H1 (cell line): ENCODE measurements around the gene MCF2L2.

ENCODE experiments used
- CEBPB ChIP-seq: IDR thresholded peaks from 2 replicates; pipeline ENCODE4 v1.6.1; 2012; ENCODE audit warnings: low read depth, low read length
- NANOG ChIP-seq: IDR thresholded peaks from 2 replicates; pipeline ENCODE4 v1.6.1; 2011; ENCODE audit warnings: low read length, low read depth, mild to moderate bottlenecking, inconsistent platforms; ENCODE audit not compliant: insufficient read depth, poor library complexity, severe bottlenecking
- POLR2A ChIP-seq, 2 experiments: IDR thresholded peaks; 1 replicate in 1 of 2; 2 replicates in 1 of 2; pipeline ENCODE4 v1.6.1; 2011; ENCODE audit warnings: low read depth in 2 of 2, low read length in 2 of 2, mild to moderate bottlenecking in 2 of 2; ENCODE audit errors: control extremely low read depth in 1 of 2
- POLR2AphosphoS5 ChIP-seq: IDR thresholded peaks from 2 replicates; pipeline ENCODE4 v1.6.1; 2011; ENCODE audit warnings: low read depth, low read length
- TEAD4 ChIP-seq: IDR thresholded peaks from 2 replicates; pipeline ENCODE4 v1.6.1; 2012; ENCODE audit warnings: low read depth, low read length, inconsistent platforms, mixed read lengths
- ZNF274 ChIP-seq: IDR thresholded peaks from 2 replicates; pipeline ENCODE4 v1.7.0; 2012; ENCODE audit warnings: low read length, borderline replicate concordance; ENCODE audit errors: extremely low read depth
- TF ChIP-seq, protein P1 (sequence below), 3 experiments: IDR thresholded peaks; 1 replicate in 2 of 3; 2 replicates in 1 of 3; pipeline versions ENCODE4 v1.5.1 to v1.6.1; 2011; ENCODE audit warnings: low read length in 3 of 3, mild to moderate bottlenecking in 3 of 3, inconsistent platforms in 2 of 3, low read depth in 1 of 3, moderate library complexity in 1 of 3; ENCODE audit not compliant: insufficient read depth in 1 of 3; ENCODE audit errors: control extremely low read depth in 1 of 3

DNA sequence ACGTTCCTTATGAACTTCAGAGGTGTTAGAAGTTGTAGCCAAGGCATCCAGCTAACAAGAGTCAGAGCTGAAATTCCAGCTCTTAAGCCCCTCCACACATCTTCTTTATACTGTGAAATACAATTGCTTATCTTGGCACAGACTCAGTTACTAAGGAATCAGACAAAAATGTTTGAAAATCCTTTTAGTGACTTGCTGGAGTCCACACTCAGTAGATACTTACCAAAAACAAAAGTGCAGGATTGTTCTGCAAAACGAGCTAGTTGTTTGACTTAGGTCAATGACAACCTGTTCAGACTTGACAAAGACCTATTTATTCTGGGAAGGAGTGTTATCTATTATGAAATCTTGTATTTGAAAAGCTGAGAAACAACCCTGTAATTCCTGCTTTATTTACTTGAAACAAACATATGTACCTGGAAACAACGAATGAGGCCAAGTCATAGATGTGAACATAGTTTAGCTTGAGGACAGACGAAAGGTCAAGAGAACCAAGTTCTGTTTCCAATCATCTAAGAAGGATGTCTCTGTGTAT lies 136.9 kb downstream of the MCF2L2 start:
- TF ChIP-seq POLR2AphosphoS5 (no peak), TEAD4 (no peak), CEBPB (no peak), POLR2A (IDR thresholded peaks at IDR 0.05; ENCODE audit: control extremely low read depth in 1 of 2, low read depth in 2 of 2, low read length in 2 of 2) (no peak), ZNF274 (no peak), NANOG (no peak)
- TF ChIP-seq, protein P1, sequence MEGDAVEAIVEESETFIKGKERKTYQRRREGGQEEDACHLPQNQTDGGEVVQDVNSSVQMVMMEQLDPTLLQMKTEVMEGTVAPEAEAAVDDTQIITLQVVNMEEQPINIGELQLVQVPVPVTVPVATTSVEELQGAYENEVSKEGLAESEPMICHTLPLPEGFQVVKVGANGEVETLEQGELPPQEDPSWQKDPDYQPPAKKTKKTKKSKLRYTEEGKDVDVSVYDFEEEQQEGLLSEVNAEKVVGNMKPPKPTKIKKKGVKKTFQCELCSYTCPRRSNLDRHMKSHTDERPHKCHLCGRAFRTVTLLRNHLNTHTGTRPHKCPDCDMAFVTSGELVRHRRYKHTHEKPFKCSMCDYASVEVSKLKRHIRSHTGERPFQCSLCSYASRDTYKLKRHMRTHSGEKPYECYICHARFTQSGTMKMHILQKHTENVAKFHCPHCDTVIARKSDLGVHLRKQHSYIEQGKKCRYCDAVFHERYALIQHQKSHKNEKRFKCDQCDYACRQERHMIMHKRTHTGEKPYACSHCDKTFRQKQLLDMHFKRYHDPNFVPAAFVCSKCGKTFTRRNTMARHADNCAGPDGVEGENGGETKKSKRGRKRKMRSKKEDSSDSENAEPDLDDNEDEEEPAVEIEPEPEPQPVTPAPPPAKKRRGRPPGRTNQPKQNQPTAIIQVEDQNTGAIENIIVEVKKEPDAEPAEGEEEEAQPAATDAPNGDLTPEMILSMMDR (IDR thresholded peaks at IDR 0.05; ENCODE audit: control extremely low read depth in 1 of 3, insufficient read depth in 1 of 3, low read depth in 1 of 3, low read length in 3 of 3), result no peak
